IMR-90 (cell line): Measurements from ENCODE around the gene IL15RA. TPM values are rescaled to one million over a fixed set of nuclear protein-coding genes. Genes with fewer than 3 reads are reported as not detected.
A peak's percentile ranks its signal among the peaks of the same experiment; 100 is the strongest.

Source experiments
- ATAC-seq: fragments of 200-7000 bp; cut with Tn5 transposase; 2 replicates; pipeline ENCODE4 v1.9.1; 2020; ENCODE audit warnings: low read depth, mild to moderate bottlenecking, moderate library complexity
- BruUV-seq: library from RNA; stranded (reverse); fragments of 400-500 nt; replicated peaks from 2 replicates; lab custom pipeline; 2021; lab: Mats Ljungman, UMichigan
- CTCF ChIA-PET: fragments of 300-600 bp; formaldehyde crosslinking; extraction: SDS; loops from one replicate; lab custom pipeline; 2021; ENCODE audit warnings: antibody characterized with exemption; lab: Yijun Ruan, JAX
- POLR2A ChIA-PET: fragments of 300-600 bp; sonication (Branson Sonifier 250); formaldehyde crosslinking; loops from one replicate; lab custom pipeline; 2022; ENCODE audit warnings: antibody characterized with exemption; ENCODE audit not compliant: unreplicated experiment; lab: Charles Lee
- DNase-seq: peaks from one replicate; pipeline ENCODE4 v3.0.0; 2013
- H2AFZ ChIP-seq: replicated peaks from 2 replicates; pipeline ENCODE3; 2013; ENCODE audit warnings: low read length, mild to moderate bottlenecking; ENCODE audit not compliant: poor library complexity
- H2AK5ac ChIP-seq: 2 replicates; pipeline ENCODE4 v1.6.1; 2013; ENCODE audit warnings: low read depth, low read length, inconsistent platforms
- H2AK9ac ChIP-seq: replicated peaks from 2 replicates; pipeline ENCODE3; 2013; ENCODE audit warnings: mild to moderate bottlenecking, low read depth, low read length, moderate library complexity; ENCODE audit not compliant: poor library complexity
- H2BK120ac ChIP-seq: 2 replicates; pipeline ENCODE4 v1.6.1; 2013; ENCODE audit warnings: low read depth, low read length, inconsistent platforms
- H2BK15ac ChIP-seq: 3 replicates; pipeline ENCODE4 v1.6.1; 2013; ENCODE audit warnings: low read depth, low read length, inconsistent platforms
- H2BK20ac ChIP-seq: 2 replicates; pipeline ENCODE4 v1.6.1; 2013; ENCODE audit warnings: low read depth, mild to moderate bottlenecking, inconsistent platforms, low read length, moderate library complexity
- H2BK5ac ChIP-seq: 2 replicates; pipeline ENCODE4 v1.6.1; 2013; ENCODE audit warnings: mild to moderate bottlenecking, low read depth, low read length, inconsistent platforms; ENCODE audit not compliant: poor library complexity, severe bottlenecking
- H3K14ac ChIP-seq: replicated peaks from 2 replicates; pipeline ENCODE4 v1.6.1; 2013; ENCODE audit warnings: low read depth, low read length, inconsistent platforms
- H3K18ac ChIP-seq: 2 replicates; pipeline ENCODE4 v1.6.1; 2013; ENCODE audit warnings: low read depth, low read length, control low read depth
- H3K23ac ChIP-seq: 2 replicates; pipeline ENCODE4 v1.6.1; 2013; ENCODE audit warnings: low read depth, low read length, inconsistent platforms
- H3K27ac ChIP-seq: 2 replicates; pipeline ENCODE4 v1.5.1; 2013; ENCODE audit warnings: mild to moderate bottlenecking, control low read depth, low read length; ENCODE audit not compliant: insufficient read depth
- H3K27me3 ChIP-seq: 2 replicates; pipeline ENCODE4 v1.6.1; 2013; ENCODE audit warnings: low read length; ENCODE audit not compliant: control insufficient read depth, insufficient read depth
- H3K36me3 ChIP-seq: 2 replicates; pipeline ENCODE4 v1.6.1; 2013; ENCODE audit warnings: low read length, mixed read lengths; ENCODE audit not compliant: control insufficient read depth, insufficient read depth
- H3K4ac ChIP-seq: 2 replicates; pipeline ENCODE4 v1.6.1; 2013; ENCODE audit warnings: low read depth, low read length, inconsistent platforms
- H3K4me1 ChIP-seq: 2 replicates; pipeline ENCODE4 v1.6.1; 2013; ENCODE audit warnings: low read length, mixed read lengths; ENCODE audit not compliant: control insufficient read depth, insufficient read depth
- H3K4me2 ChIP-seq: 2 replicates; pipeline ENCODE4 v1.6.1; 2013; ENCODE audit warnings: low read depth, mild to moderate bottlenecking, control low read depth, low read length, moderate library complexity
- H3K4me3 ChIP-seq: 2 replicates; pipeline ENCODE4 v1.5.1; 2013; ENCODE audit warnings: low read depth, mild to moderate bottlenecking, control low read depth, low read length, moderate library complexity; ENCODE audit not compliant: insufficient read depth
- H3K56ac ChIP-seq: 2 replicates; pipeline ENCODE4 v1.6.1; 2013; ENCODE audit warnings: low read length, inconsistent platforms; ENCODE audit not compliant: insufficient read depth; ENCODE audit errors: extremely low read depth
- H3K79me1 ChIP-seq, 2 experiments: 2 replicates each; pipeline ENCODE4 v1.6.1; 2013; ENCODE audit warnings: low read length in 2 of 2, inconsistent platforms in 1 of 2, low read depth in 1 of 2
- H3K9ac ChIP-seq: 2 replicates; pipeline ENCODE4 v1.6.1; 2013; ENCODE audit warnings: low read depth, low read length, control low read depth
- H3K9me1 ChIP-seq: 2 replicates; pipeline ENCODE4 v1.6.1; 2013; ENCODE audit warnings: low read length, inconsistent platforms; ENCODE audit not compliant: insufficient read depth
- H3K9me3 ChIP-seq: 2 replicates; pipeline ENCODE4 v1.6.1; 2013; ENCODE audit warnings: low read length; ENCODE audit not compliant: control insufficient read depth, insufficient read depth
- H4K20me1 ChIP-seq: 2 replicates; pipeline ENCODE4 v1.6.1; 2013; ENCODE audit warnings: low read length, inconsistent platforms; ENCODE audit not compliant: insufficient read depth
- H4K5ac ChIP-seq: 2 replicates; pipeline ENCODE4 v1.6.1; 2013; ENCODE audit warnings: mild to moderate bottlenecking, low read depth, low read length, control low read depth
- H4K8ac ChIP-seq, 2 experiments: 2 replicates each; pipeline ENCODE4 v1.6.1; 2013; ENCODE audit warnings: low read depth in 2 of 2, low read length in 2 of 2, control low read depth in 1 of 2, inconsistent platforms in 1 of 2
- H4K91ac ChIP-seq: 2 replicates; pipeline ENCODE4 v1.6.1; 2013; ENCODE audit warnings: low read depth, low read length, inconsistent platforms; ENCODE audit not compliant: insufficient read depth
- CEBPB ChIP-seq: IDR thresholded peaks from 2 replicates; pipeline ENCODE4 v1.6.1; 2012; ENCODE audit warnings: low read depth, low read length, improper control_type of control experiment
- FOS ChIP-seq: fragments of 150-350 bp; IDR thresholded peaks from 2 replicates; pipeline ENCODE4 v1.6.1; 2016; ENCODE audit warnings: low read depth, low read length
- USF2 ChIP-seq: fragments of 150-350 bp; IDR thresholded peaks from 2 replicates; pipeline ENCODE4 v1.6.1; 2017; ENCODE audit warnings: mild to moderate bottlenecking, antibody characterized with exemption, low read length, low read depth
- WGBS, 2 experiments: methylation state at CpG; one replicate each; pipeline versions ENCODE4 v1.1.5 to v1.1.7; 2013; ENCODE audit warnings: missing lambda C conversion rate in 2 of 2; ENCODE audit not compliant: insufficient read length in 1 of 2; ENCODE audit errors: extremely low coverage in 2 of 2; 5-methylcytosine and 5-hydroxymethylcytosine counted together
- dilution Hi-C: fragments of 300-500 bp; cut with HindIII; formaldehyde crosslinking; loops from one replicate; pipeline ENCODE4 v1.14.3; 2018; ENCODE audit warnings: low sequenced_read_pairs; ENCODE audit not compliant: unreplicated experiment
- in situ Hi-C: fragments of 300-500 bp; cut with MboI; formaldehyde crosslinking; loops from 3 replicates; pipeline ENCODE4 v1.14.3; 2019; ENCODE audit warnings: low sequenced_read_pairs, inconsistent platforms, mixed read lengths
- intact Hi-C: fragments of 100-400 bp; cut with micrococcal nuclease; formaldehyde crosslinking; loops from 2 replicates; pipeline ENCODE4 v1.10.0; 2022
- polyA plus RNA-seq, 3 experiments: library from polyadenylated mRNA; depleted of rRNA; stranded (reverse); fragments of >200 nt; gene quantifications; 2 replicates each; pipeline ENCODE4 v1.2.3, GENCODE V29; 2012; ENCODE audit warnings: low replicate concordance in 1 of 3
- total RNA-seq: library from RNA; depleted of rRNA; stranded (reverse); fragments of >200 nt; gene quantifications from 2 replicates; pipeline ENCODE4 v1.2.3, GENCODE V29; 2012

IL15RA gene
- total and polyA plus RNA-seq, 2 of the 4 experiments (the other 2 are of a cell fraction): 2.0 to 7.6 TPM

GRCh38 chr10:6009150-6009549 lies 31.8 kb upstream of the IL15RA start:
- peak; percentile 93 for TF ChIP-seq CEBPB
- no peak for TF ChIP-seq USF2
- TF ChIP-seq FOS: peak; percentile 77; the same call in 1 of the 2 replicates
- Histone ChIP-seq H3K14ac (no peak overlapping the region), H2BK15ac (no peak overlapping the region), H3K9me3 (peaks cover 3% of the 10 kb centered on the region), H3K9me1 (no peaks in the 10 kb centered on the region), H2BK20ac (no peak overlapping the region), H3K9ac (0 out of 2 replicates have a peak overlapping the region, but pooled peaks have one; percentile 67), H3K4me2 (peak overlapping the region; percentile 76), H4K5ac (no peak overlapping the region; the same call in 1 of the 2 replicates), H2AK9ac (no peak overlapping the region), H3K56ac (no peak overlapping the region), H3K4me3 (peak overlapping the region; percentile 49; the same call in 1 of the 2 replicates), H3K79me1 (no peaks in the 10 kb centered on the region), H4K91ac (no peak overlapping the region), H2BK5ac (peak overlapping the region; percentile 82), H4K20me1 (no peaks in the 10 kb centered on the region), H3K4me1 (peaks cover 6% of the 10 kb centered on the region), H2BK120ac (no peak overlapping the region), H3K4ac (no peak overlapping the region), H3K27me3 (peaks cover 7% of the 10 kb centered on the region), H2AK5ac (no peak overlapping the region), H3K36me3 (no peaks in the 10 kb centered on the region), H3K18ac (peak overlapping the region; percentile 86; the same call in 1 of the 2 replicates), H4K8ac (no peak overlapping the region; a peak in 1 of 4 replicates), H3K27ac (peak overlapping the region; percentile 89; the same call in 1 of the 2 replicates), H2AFZ (no peak overlapping the region), H3K23ac (no peak overlapping the region)
- peak; percentile 81 for DNase-seq
- in situ Hi-C loops: no loop called here
- dilution Hi-C loops: no loop called here
- ATAC-seq: peak; percentile 70
- ChIA-PET CTCF (interaction anchor here (0.6 kb wide), 1 partner anchor 299 kb away, joined by 3 read pairs; no protein-coding TSS in a partner anchor), POLR2A (no interaction called here)
- WGBS, 2 experiments: no CpG with 5 or more reads among the region's 2 CpGs
- intact Hi-C loops: no loop called here
- no TSS peak for BruUV-seq
